NCI-H1436 treated with DMSO at 0.1 percent for 48 hours (cell line): Measurements from ENCODE around the gene ELAVL1.
"Not testable (repeated sequence)": the region's sequence is repeated elsewhere in the genome, so short reads cannot be mapped to it uniquely, and the experiment has no call there.

Experiments used
- DNase-seq: peaks from one replicate; lab custom pipeline; 2025; lab: John Stamatoyannopoulos, UW

ELAVL1 gene

DNA sequence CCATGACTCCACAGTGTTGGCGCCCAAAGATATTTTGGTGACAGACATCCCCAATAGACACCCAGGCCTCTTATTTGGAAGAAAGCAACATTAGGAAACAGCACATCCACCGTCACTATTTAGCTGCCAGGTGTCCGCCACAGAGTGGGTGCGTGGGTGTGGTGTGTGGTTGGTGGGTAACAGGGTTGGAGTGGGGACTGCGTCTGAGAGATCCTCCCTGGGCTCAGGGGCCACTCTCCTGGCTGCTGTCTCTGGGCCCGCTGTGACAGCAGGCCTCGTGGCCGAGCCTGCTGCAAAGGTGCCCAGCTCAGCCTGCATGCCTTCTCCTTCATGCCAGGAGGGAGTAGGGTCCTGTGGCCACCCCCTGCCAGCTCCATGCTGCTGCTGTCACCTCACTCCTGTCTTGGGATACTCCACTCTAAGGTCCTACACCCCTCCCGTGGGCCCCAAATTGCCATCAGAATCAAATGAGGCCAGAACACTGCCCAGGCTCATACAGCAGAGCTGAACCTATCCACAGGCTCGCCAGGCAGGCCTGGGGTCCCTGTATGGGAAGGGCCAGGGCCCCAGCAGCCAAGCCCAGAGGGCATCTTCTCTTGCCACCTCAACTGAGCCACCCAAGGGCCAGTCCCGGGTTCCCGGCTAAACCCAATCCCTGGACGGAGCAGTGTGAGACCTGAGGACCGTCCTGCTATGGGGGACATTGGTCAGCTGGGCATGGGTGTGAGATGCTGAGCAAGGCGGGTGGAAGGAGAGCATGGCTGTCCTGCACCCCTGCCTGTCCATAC lies 37.2 kb downstream of the ELAVL1 start:
- DNase-seq, result no peak

- DNase-seq, result no peak
These were observed 39.3 kb downstream of the ELAVL1 start for GRCh38 chr19:7965921-7966665.

GRCh38 chr19:7965259-7965841 lies 40.1 kb downstream of the ELAVL1 start:
- DNase-seq, result no peak

- DNase-seq, result no peak
These were observed 41.9 kb downstream of the ELAVL1 start for GRCh38 chr19:7963566-7963965.

DNA sequence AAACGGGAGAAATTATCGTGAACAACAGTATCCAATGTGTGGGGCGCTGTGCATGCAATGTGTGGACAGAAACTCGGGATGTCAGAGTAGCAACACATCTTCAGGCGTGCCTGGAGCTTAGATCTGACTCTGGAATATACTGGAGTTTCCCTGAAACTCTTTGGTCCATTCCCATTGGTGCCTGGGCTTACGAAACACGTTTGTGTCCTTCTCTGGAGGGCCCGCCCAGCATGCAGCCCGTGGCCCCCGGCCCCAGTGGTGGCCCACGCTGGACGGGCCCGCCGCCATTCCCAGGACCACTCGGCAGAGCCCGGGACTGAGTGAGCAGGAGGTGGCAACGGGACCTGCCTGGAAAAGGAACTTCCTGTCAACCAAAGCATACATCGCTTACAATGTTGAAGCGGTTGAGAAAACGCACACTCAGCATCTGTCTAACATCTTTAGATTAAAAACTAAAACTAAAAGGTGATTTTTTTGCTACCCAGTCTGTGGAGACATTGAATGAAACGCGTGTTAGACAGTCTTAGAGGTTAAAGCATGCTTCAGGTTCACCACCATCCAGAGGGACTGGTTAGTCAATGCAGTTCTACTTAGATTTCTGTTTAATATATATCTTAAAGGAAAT lies 42.7 kb downstream of the ELAVL1 start:
- DNase-seq, result no peak

DNA sequence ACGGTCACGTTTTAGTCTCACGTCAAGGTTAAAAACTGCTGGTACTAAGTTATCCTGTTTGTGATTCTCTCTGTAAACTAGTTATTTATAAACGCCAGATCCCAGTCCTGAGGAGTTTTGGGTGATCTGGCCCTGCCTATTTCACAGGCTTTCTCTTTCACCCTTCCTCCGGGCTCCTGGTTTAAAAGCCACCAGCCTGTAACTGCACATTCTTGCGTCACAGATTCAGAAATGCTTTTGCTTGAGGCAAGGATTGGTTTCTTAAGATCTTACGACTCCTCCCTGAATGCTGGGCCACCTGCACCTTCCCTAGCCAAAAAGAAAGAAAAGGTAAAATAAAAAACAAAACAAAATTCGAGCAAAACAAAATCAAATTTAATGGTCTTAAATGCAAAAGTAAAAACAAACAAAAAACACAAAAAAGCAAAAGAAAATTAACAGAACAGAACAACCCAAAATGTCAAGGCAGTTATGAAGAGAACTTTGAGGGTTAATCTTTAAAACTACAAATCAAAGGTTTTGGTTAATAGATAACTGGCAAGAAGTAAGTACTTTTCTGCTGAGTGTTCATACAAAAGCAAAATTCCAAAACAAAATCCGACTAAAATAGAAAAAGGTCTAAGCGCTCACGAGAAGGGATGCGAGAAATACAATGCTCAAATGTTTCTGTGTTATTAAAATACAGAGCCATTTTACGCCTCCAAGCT lies 43.4 kb downstream of the ELAVL1 start:
- DNase-seq, result no peak

- not testable (repeated sequence) for DNase-seq
These were observed 44.4 kb downstream of the ELAVL1 start for GRCh38 chr19:7961082-7961481.

DNA sequence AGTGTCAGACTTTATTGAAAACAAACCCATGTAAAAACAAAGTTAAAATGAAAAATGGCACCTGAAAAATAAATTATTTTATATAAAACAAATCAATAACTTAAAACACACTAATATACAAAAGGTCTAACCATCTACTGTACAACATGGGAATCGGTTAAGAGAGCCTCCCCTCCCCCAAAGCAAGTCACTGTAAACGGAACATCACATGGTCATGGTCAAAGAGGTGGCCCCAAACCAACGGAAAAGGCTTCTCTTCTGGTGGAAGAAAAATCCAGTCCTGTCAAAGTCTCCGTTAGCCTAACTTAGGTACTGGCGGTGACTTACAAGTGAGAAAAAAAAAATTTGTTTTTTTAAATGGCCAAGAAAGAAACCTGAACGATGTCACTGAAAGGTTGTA lies 46.2 kb downstream of the ELAVL1 start:
- no peak for DNase-seq

GRCh38 chr19:7955696-7956095 lies 49.7 kb downstream of the ELAVL1 start:
- no peak for DNase-seq

DNA sequence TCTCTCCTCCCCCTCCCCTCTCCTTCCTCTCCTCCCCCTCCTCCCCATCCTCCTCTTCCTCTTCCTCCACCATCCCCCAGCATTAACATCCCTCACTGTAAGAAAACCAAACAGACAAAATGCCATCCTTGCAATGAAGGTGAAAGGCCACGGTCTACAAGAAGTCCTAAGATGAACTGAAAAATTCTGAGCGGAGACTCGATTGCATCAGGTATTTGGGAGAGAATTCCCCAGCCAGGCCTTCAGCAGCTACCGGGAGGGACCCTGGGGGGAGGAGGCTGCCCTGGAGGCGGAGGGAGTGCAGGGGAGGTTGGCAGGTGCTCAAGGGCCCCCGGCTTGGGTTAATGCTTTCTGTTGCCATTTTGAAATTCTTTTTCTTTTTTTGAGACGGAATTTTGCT lies 51.9 kb downstream of the ELAVL1 start:
- no peak for DNase-seq

DNA sequence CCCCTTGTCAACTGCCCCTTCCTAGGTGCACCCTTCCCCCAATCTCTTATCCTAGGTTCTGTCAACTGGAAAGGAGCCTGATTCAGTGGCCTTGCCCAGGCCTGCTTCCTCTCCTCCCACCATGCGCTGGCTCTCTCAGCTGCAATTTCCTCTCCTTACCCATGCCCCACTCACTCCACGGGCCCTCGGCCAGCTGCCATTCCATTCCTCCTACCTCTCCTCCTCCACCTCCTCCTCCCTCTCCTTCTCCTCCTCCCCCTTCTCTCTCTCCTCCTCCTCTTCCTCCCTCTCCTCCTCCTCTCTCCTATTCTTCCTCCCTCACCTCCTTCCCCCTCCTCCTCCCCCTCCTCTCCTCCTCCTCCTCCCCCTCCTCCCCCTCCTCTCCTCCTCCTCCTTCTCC lies 52.4 kb downstream of the ELAVL1 start:
- DNase-seq, result no peak

GRCh38 chr19:7947939-7948338 lies 57.5 kb downstream of the ELAVL1 start:
- DNase-seq, result no peak

DNA sequence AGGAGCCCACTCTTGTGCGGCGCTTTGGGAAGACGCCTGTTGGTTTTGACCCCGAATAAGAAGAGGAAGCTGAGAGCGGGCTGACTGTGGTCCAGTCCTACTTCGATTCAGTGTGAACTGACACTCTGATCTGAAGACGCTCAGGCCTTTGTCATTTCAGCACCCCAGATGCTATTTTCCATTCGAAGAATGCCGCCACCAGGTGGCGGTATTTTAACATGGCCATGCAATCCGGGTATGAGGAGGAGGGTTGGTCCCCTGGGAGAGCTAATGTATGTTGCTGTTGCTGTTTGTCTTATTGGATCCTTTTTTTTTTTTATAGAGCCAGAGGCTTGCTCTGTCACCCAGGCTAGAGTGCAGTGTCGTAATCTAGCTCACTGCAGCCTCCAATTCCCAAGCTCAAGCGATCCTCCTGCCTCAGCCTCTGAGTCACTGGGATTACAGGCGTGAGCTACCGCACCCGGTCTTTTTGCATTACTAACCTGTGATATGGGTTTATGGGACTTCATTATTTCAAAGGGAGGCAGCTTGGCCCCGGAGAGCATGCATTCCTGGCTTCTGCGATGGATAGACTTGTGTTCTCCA lies 61.2 kb downstream of the ELAVL1 start:
- DNase-seq, result peak; percentile 83

GRCh38 chr19:7943444-7944176 lies 61.8 kb downstream of the ELAVL1 start, which contains the start of gene TIMM44:
TSS of gene TIMM44 (minus strand) at chr19:7943666. CDS start at chr19:7943651, 15 bp downstream.
- peak; percentile 94 for DNase-seq

DNA sequence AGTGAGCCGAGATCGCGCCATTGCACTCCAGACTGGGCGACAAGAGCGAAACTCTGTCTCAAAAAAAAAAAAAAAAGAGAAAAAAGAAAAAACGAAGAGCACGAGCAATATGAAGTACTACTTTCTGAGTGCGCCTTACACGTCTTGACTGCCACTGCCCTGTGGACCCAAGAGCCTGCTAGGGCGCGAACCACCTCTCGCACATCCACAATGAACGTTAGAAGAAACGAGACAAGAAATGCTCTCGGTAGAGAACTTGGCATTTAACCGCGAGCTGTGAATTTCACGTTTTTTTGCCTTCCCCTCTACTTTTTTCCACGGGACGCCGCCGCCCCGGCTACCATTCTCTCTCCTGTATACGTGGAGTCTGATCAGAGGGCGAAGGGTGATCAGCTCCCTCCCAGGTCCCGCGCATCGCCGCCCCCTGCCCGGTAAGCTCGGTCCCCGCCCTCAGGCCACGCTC lies 62.4 kb downstream of the ELAVL1 start:
- no peak for DNase-seq

DNA sequence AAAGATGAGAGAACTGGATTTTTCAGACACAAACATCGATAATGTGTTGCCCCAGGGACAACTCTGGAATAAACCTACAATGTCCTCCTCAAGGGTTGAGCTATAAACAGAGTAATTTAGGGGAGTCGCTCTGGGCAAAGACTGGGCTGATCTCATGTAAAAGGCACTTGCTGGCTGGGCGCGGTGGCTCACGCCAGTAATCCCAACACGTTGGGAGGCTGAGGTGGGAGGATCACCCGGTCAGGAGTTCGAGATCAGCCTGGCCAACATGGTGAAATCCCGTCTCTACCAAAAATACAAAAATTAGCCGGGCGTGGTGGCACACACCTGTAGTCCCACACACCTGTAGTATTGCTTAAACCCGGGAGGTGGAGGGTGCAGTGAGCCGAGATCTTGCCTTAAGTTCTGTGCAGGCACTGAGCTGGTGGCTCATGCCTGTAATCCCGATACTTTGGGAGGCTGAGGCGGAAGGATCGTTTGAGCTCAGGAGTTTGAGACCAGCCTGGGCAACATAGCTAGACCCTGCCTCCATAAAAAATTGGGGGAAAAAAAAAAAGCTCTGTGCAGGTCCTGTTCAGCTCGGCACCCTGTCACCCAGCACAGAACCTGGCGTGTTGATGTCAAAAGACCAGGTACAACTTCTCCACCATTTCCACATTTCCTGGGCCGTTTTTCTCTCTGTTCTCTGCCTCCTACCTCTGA lies 63.4 kb downstream of the ELAVL1 start:
- no peak for DNase-seq

- DNase-seq, result no peak
These were observed 64.6 kb downstream of the ELAVL1 start for GRCh38 chr19:7940841-7941240.

GRCh38 chr19:7934766-7935165 lies 70.7 kb downstream of the ELAVL1 start:
- DNase-seq, result no peak

- DNase-seq, result no peak
These were observed 71.4 kb downstream of the ELAVL1 start for GRCh38 chr19:7933828-7934725.
